Esophagus squamous epithelium (tissue), 5 donors: ENCODE results near the gene SOCS6. TPM values are rescaled to one million over a fixed set of nuclear protein-coding genes. Genes with fewer than 3 reads are reported as not detected.
"Not testable (repeated sequence)": the region's sequence is repeated elsewhere in the genome, so short reads cannot be mapped to it uniquely, and the experiment has no call there.

Experiments used
- DNase-seq: peaks from one replicate; lab custom pipeline; 2025; lab: John Stamatoyannopoulos, UW
- H3K27ac ChIP-seq, 4 donors: fragments of 200-600 bp; sonication (generic); one replicate each; pipeline ENCODE4 v1.5.1; 2016 to 2019; ENCODE audit warnings: mild to moderate bottlenecking in 1 of 4
- H3K27me3 ChIP-seq, 4 donors: fragments of 200-600 bp; sonication (generic); 1 replicate in 3 of 4; 2 replicates in 1 of 4; pipeline versions ENCODE4 v1.5.1 to v1.6.0; 2017 to 2021; ENCODE audit warnings: antibody characterized with exemption in 1 of 4
- H3K36me3 ChIP-seq, 3 donors: fragments of 200-600 bp; sonication (generic); one replicate each; pipeline ENCODE4 v1.5.1; 2016 to 2019
- H3K4me1 ChIP-seq, 3 donors: fragments of 200-600 bp; sonication (generic); one replicate each; pipeline ENCODE4 v1.5.1; 2017 to 2019
- H3K4me3 ChIP-seq, 4 donors: fragments of 200-600 bp; sonication (generic); 1 replicate in 3 of 4; 2 replicates in 1 of 4; pipeline ENCODE4 v1.5.1; 2016 to 2019; ENCODE audit warnings: mild to moderate bottlenecking in 2 of 4, moderate library complexity in 1 of 4
- H3K9me3 ChIP-seq, 3 donors: fragments of 200-600 bp; sonication (generic); one replicate each; pipeline ENCODE4 v1.5.1; 2016 to 2019
- POLR2A ChIP-seq, 4 donors: fragments of 450-650 bp; IDR thresholded peaks; one replicate each; pipeline ENCODE4 v1.6.1; 2017; ENCODE audit warnings: antibody characterized with exemption in 4 of 4, mild to moderate bottlenecking in 4 of 4, moderate library complexity in 3 of 4
- WGBS, 2 donors: methylation state at CpG; one replicate each; pipeline ENCODE4 v1.1.5; 2018; 5-methylcytosine and 5-hydroxymethylcytosine counted together
- intact Hi-C: fragments of 100-400 bp; cut with DNase I; formaldehyde crosslinking; loops from one replicate; pipeline ENCODE4 v1.15.0; 2022
- total RNA-seq, 4 donors: library from RNA; depleted of rRNA; stranded (reverse); fragments of >200 nt; gene quantifications; one replicate each; pipeline ENCODE4 v1.1.0, GENCODE V29; 2016
- TF ChIP-seq, protein P1 (sequence below), 6 experiments: fragments of 450-650 bp in 4 of 6; fragments of 200-600 bp in 2 of 6; sonication (generic) in 2 of 6; IDR thresholded peaks; one replicate each; pipeline ENCODE4 v1.5.1; 2016 to 2019; ENCODE audit warnings: antibody characterized with exemption in 6 of 6, mild to moderate bottlenecking in 4 of 6, moderate library complexity in 4 of 6
- donor health status: DM: yes; HTN: yes; CAD: no.

The SOCS6 gene
- total RNA-seq, 4 donors from 2014 or later: 18.8 to 23.2 (median 19.9) TPM

DNA sequence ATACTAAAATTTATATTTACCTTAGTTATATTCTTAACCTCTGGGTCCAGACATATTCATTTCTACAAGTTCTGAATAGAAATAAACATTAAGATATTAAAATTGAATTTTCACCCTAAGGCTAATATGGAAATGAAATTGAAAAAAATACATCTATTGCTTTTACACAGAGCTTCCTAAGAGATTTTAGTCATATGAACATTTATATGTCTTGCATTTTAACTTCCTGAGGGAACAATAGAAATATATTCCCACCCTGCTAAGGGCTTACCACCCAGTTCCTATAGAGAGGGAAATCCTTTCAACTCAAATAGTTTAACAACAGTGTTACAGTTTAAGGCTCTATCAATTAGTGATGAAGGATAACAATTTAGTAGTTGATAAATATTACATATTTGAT, 60.5 kb downstream of the SOCS6 start:
- TF ChIP-seq, protein P1, sequence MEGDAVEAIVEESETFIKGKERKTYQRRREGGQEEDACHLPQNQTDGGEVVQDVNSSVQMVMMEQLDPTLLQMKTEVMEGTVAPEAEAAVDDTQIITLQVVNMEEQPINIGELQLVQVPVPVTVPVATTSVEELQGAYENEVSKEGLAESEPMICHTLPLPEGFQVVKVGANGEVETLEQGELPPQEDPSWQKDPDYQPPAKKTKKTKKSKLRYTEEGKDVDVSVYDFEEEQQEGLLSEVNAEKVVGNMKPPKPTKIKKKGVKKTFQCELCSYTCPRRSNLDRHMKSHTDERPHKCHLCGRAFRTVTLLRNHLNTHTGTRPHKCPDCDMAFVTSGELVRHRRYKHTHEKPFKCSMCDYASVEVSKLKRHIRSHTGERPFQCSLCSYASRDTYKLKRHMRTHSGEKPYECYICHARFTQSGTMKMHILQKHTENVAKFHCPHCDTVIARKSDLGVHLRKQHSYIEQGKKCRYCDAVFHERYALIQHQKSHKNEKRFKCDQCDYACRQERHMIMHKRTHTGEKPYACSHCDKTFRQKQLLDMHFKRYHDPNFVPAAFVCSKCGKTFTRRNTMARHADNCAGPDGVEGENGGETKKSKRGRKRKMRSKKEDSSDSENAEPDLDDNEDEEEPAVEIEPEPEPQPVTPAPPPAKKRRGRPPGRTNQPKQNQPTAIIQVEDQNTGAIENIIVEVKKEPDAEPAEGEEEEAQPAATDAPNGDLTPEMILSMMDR (IDR thresholded peaks at IDR 0.05): no peak
- TF ChIP-seq POLR2A (IDR thresholded peaks at IDR 0.05): no peak
- Histone ChIP-seq H3K9me3 (peaks cover 0 to 8% (median 0%) of the 10 kb centered on the region in 3 donors), H3K27ac (no peak overlapping the region), H3K4me1 (no peaks in the 10 kb centered on the region), H3K4me3 (no peak overlapping the region), H3K36me3 (peaks cover 0 to 49% (median 0%) of the 10 kb centered on the region in 3 donors), H3K27me3 (no peaks in the 10 kb centered on the region)
- intact Hi-C loops: no loop called here
- no peak for DNase-seq

- H3K4me1 ChIP-seq: peaks cover 0 to 6% (median 0%) of the 10 kb centered on the region in 3 donors
- H3K36me3 ChIP-seq: peaks cover 0 to 29% (median 0%) of the 10 kb centered on the region in 3 donors
- H3K9me3 ChIP-seq: peaks cover 0 to 16% (median 0%) of the 10 kb centered on the region in 3 donors
- H3K27ac ChIP-seq: no peak overlapping the region
- intact Hi-C loops: no loop called here
- TF ChIP-seq, protein P1 (IDR thresholded peaks at IDR 0.05): no peak
- TF ChIP-seq POLR2A (IDR thresholded peaks at IDR 0.05): no peak
- WGBS, 2 donors: 89 to 91% methylated on average over 3 to 4 of the region's 4 CpGs
- H3K4me3 ChIP-seq: no peak overlapping the region
- no peak for DNase-seq
- no peaks in the 10 kb centered on the region for H3K27me3 ChIP-seq
Observed at GRCh38 chr18:70354080-70354479, 65.2 kb downstream of the SOCS6 start.

DNA sequence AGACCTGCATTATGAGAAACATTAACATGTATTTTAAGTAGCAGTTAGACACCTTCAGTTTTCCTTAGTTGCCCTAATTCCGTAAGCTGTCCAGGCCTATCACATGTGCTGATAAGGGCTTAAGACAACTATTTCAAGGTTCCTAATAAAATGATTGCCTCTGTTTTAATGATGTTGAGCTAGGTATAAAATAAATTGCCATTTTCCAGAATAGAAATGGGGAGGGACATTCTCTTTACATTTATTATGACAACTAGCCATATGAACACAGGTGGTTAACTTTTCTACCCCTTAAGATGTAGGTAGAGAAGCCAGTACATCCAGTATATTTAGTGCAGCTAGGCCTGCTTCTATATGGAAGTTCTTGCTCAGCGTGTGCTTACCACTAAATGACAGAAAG, 65.9 kb downstream of the SOCS6 start:
- H3K4me3 ChIP-seq: no peak overlapping the region
- H3K27ac ChIP-seq: no peak overlapping the region
- intact Hi-C loops: no loop called here
- no peak for DNase-seq
- 91 to 93% methylated on average over 2 of the region's 2 CpGs for WGBS, 2 donors
- no peaks in the 10 kb centered on the region for H3K27me3 ChIP-seq
- H3K9me3 ChIP-seq: peaks cover 0 to 16% (median 0%) of the 10 kb centered on the region in 3 donors
- H3K4me1 ChIP-seq: peaks cover 0 to 6% (median 0%) of the 10 kb centered on the region in 3 donors
- no peak for TF ChIP-seq POLR2A (IDR thresholded peaks at IDR 0.05)
- TF ChIP-seq, protein P1 (IDR thresholded peaks at IDR 0.05): no peak
- peaks cover 0 to 23% (median 0%) of the 10 kb centered on the region in 3 donors for H3K36me3 ChIP-seq

GRCh38 chr18:70355620-70356385, 67.0 kb downstream of the SOCS6 start:
- no peak overlapping the region for H3K4me3 ChIP-seq
- WGBS, 2 donors: 80 to 82% methylated on average over 5 of the region's 5 CpGs
- intact Hi-C loops: no loop called here
- DNase-seq: no peak
- H3K36me3 ChIP-seq: peaks cover 0 to 19% (median 0%) of the 10 kb centered on the region in 3 donors
- TF ChIP-seq, protein P1 (IDR thresholded peaks at IDR 0.05): no peak
- TF ChIP-seq POLR2A (IDR thresholded peaks at IDR 0.05): no peak
- peaks cover 0 to 16% (median 0%) of the 10 kb centered on the region in 3 donors for H3K9me3 ChIP-seq
- peaks cover 0 to 6% (median 0%) of the 10 kb centered on the region in 3 donors for H3K4me1 ChIP-seq
- H3K27me3 ChIP-seq: no peaks in the 10 kb centered on the region
- H3K27ac ChIP-seq: no peak overlapping the region

DNA sequence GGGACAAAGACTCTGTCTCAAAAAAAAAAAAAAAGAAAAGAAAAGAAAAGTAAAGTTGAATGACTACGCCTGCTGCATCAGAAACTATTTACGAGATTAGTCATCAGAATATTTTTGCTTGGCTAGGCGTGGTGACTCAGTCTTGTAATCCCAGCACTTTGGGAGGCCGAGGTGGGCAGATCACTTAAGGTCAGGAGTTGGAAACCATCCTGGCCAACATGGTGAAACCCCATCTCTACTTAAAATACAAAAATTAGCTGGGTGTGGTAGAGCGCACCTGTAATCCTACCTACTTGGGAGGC, 69.2 kb downstream of the SOCS6 start:
- peak overlapping the region in 2 of 4 donors; percentile 38 to 58 for H3K27ac ChIP-seq
- intact Hi-C loops, DNase-seq, H3K27me3 ChIP-seq, H3K36me3 ChIP-seq, H3K4me1 ChIP-seq, H3K4me3 ChIP-seq: not testable (repeated sequence)
- 41 to 56% methylated on average over 5 of the region's 5 CpGs for WGBS, 2 donors
- H3K9me3 ChIP-seq: peaks cover 0 to 16% (median 0%) of the 10 kb centered on the region in 3 donors
